ENCODE results near the gene TUBB2B. TPM values are rescaled to one million over a fixed set of nuclear protein-coding genes. Genes with fewer than 3 reads are reported as not detected.

The TUBB2B gene
- total and polyA plus RNA-seq, 9 of the 15 experiments (the other 6 are each of a cell fraction or from before 2014, with no cell fraction given): 0.11 to 9.7 (median 4.6) TPM

GRCh38 chr6:3228771-3229565 lies 1.5 kb upstream of the TUBB2B start (continued):
- TF ChIP-seq, protein P1, sequence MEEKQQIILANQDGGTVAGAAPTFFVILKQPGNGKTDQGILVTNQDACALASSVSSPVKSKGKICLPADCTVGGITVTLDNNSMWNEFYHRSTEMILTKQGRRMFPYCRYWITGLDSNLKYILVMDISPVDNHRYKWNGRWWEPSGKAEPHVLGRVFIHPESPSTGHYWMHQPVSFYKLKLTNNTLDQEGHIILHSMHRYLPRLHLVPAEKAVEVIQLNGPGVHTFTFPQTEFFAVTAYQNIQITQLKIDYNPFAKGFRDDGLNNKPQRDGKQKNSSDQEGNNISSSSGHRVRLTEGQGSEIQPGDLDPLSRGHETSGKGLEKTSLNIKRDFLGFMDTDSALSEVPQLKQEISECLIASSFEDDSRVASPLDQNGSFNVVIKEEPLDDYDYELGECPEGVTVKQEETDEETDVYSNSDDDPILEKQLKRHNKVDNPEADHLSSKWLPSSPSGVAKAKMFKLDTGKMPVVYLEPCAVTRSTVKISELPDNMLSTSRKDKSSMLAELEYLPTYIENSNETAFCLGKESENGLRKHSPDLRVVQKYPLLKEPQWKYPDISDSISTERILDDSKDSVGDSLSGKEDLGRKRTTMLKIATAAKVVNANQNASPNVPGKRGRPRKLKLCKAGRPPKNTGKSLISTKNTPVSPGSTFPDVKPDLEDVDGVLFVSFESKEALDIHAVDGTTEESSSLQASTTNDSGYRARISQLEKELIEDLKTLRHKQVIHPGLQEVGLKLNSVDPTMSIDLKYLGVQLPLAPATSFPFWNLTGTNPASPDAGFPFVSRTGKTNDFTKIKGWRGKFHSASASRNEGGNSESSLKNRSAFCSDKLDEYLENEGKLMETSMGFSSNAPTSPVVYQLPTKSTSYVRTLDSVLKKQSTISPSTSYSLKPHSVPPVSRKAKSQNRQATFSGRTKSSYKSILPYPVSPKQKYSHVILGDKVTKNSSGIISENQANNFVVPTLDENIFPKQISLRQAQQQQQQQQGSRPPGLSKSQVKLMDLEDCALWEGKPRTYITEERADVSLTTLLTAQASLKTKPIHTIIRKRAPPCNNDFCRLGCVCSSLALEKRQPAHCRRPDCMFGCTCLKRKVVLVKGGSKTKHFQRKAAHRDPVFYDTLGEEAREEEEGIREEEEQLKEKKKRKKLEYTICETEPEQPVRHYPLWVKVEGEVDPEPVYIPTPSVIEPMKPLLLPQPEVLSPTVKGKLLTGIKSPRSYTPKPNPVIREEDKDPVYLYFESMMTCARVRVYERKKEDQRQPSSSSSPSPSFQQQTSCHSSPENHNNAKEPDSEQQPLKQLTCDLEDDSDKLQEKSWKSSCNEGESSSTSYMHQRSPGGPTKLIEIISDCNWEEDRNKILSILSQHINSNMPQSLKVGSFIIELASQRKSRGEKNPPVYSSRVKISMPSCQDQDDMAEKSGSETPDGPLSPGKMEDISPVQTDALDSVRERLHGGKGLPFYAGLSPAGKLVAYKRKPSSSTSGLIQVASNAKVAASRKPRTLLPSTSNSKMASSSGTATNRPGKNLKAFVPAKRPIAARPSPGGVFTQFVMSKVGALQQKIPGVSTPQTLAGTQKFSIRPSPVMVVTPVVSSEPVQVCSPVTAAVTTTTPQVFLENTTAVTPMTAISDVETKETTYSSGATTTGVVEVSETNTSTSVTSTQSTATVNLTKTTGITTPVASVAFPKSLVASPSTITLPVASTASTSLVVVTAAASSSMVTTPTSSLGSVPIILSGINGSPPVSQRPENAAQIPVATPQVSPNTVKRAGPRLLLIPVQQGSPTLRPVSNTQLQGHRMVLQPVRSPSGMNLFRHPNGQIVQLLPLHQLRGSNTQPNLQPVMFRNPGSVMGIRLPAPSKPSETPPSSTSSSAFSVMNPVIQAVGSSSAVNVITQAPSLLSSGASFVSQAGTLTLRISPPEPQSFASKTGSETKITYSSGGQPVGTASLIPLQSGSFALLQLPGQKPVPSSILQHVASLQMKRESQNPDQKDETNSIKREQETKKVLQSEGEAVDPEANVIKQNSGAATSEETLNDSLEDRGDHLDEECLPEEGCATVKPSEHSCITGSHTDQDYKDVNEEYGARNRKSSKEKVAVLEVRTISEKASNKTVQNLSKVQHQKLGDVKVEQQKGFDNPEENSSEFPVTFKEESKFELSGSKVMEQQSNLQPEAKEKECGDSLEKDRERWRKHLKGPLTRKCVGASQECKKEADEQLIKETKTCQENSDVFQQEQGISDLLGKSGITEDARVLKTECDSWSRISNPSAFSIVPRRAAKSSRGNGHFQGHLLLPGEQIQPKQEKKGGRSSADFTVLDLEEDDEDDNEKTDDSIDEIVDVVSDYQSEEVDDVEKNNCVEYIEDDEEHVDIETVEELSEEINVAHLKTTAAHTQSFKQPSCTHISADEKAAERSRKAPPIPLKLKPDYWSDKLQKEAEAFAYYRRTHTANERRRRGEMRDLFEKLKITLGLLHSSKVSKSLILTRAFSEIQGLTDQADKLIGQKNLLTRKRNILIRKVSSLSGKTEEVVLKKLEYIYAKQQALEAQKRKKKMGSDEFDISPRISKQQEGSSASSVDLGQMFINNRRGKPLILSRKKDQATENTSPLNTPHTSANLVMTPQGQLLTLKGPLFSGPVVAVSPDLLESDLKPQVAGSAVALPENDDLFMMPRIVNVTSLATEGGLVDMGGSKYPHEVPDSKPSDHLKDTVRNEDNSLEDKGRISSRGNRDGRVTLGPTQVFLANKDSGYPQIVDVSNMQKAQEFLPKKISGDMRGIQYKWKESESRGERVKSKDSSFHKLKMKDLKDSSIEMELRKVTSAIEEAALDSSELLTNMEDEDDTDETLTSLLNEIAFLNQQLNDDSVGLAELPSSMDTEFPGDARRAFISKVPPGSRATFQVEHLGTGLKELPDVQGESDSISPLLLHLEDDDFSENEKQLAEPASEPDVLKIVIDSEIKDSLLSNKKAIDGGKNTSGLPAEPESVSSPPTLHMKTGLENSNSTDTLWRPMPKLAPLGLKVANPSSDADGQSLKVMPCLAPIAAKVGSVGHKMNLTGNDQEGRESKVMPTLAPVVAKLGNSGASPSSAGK (IDR thresholded peaks at IDR 0.05): peak; percentile 90
- TF ChIP-seq NBN (IDR thresholded peaks at IDR 0.05; ENCODE audit: low read depth): peak; percentile 54; the same call in 1 of the 2 replicates
- TF ChIP-seq, protein P2, sequence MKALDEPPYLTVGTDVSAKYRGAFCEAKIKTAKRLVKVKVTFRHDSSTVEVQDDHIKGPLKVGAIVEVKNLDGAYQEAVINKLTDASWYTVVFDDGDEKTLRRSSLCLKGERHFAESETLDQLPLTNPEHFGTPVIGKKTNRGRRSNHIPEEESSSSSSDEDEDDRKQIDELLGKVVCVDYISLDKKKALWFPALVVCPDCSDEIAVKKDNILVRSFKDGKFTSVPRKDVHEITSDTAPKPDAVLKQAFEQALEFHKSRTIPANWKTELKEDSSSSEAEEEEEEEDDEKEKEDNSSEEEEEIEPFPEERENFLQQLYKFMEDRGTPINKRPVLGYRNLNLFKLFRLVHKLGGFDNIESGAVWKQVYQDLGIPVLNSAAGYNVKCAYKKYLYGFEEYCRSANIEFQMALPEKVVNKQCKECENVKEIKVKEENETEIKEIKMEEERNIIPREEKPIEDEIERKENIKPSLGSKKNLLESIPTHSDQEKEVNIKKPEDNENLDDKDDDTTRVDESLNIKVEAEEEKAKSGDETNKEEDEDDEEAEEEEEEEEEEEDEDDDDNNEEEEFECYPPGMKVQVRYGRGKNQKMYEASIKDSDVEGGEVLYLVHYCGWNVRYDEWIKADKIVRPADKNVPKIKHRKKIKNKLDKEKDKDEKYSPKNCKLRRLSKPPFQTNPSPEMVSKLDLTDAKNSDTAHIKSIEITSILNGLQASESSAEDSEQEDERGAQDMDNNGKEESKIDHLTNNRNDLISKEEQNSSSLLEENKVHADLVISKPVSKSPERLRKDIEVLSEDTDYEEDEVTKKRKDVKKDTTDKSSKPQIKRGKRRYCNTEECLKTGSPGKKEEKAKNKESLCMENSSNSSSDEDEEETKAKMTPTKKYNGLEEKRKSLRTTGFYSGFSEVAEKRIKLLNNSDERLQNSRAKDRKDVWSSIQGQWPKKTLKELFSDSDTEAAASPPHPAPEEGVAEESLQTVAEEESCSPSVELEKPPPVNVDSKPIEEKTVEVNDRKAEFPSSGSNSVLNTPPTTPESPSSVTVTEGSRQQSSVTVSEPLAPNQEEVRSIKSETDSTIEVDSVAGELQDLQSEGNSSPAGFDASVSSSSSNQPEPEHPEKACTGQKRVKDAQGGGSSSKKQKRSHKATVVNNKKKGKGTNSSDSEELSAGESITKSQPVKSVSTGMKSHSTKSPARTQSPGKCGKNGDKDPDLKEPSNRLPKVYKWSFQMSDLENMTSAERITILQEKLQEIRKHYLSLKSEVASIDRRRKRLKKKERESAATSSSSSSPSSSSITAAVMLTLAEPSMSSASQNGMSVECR (CRISPR knock-in tag; IDR thresholded peaks at IDR 0.05): 0 out of 2 replicates have a peak, but pooled peaks have one; percentile 12
- no peak for TF ChIP-seq SAFB (IDR thresholded peaks at IDR 0.05; ENCODE audit: borderline replicate concordance, low read depth, low read length)
- TF ChIP-seq MNT (conservative IDR thresholded peaks at IDR 0.05): 0 out of 4 replicates have a peak, but pooled peaks of 1 of the 2 experiments have one; percentile 2
- TF ChIP-seq MTA3 (IDR thresholded peaks at IDR 0.05; ENCODE audit: borderline replicate concordance): peak; percentile 39; the same call in 1 of the 2 replicates
- peak; percentile 21; the same call in 1 of the 2 replicates for TF ChIP-seq ZNF431 (CRISPR knock-in tag; IDR thresholded peaks at IDR 0.05)
- TF ChIP-seq MAX (CRISPR knock-in tag; IDR thresholded peaks at IDR 0.05): peak; percentile 68
